ENCODE results near the gene MC4R. TPM values are rescaled to one million over a fixed set of nuclear protein-coding genes. Genes with fewer than 3 reads are reported as not detected.

The MC4R gene
- total and polyA plus RNA-seq, 10 of the 15 experiments (the other 5 are each of a cell fraction or from before 2014, with no cell fraction given): not detected

- SMC1A ChIA-PET (ENCODE audit: uncharacterized antibody, unreplicated experiment): no interaction called here
- FAIRE-seq: no peak
Measured at GRCh38 chr18:60406721-60407120, 34.1 kb upstream of the MC4R start.

GRCh38 chr18:60404486-60405085 lies 32.0 kb upstream of the MC4R start:
- intact Hi-C loops (cut with micrococcal nuclease; ENCODE audit: unreplicated experiment) (no loop called here), in situ Hi-C loops (cut with MboI) (no loop called here)
- ChIA-PET SMC1A (ENCODE audit: uncharacterized antibody, unreplicated experiment) (interaction anchor here (0.7 to 1.2 kb wide), 5 partner anchors 11 to 145 kb away, joined by 3 read pairs; no protein-coding TSS in a partner anchor), POLR2A (interaction anchor here (0.6 kb wide), 1 partner anchor 43 kb away, joined by 3 read pairs; no protein-coding TSS in a partner anchor), CTCF (interaction anchor here (0.7 to 1.4 kb wide), 2 partner anchors 10 to 32 kb away, joined by 3 read pairs; partner anchors contain the start of gene MC4R), RAD21 (ENCODE audit: unreplicated experiment) (interaction anchor here (1.0 kb wide), 1 partner anchor 581 kb away, joined by 3 read pairs; no protein-coding TSS in a partner anchor)
- H3K9me3 ChIP-seq (replicated peaks; ENCODE audit: control insufficient read depth, insufficient read depth, low read length): no peaks in the 10 kb centered on the region
- ATAC-seq (no peak), FAIRE-seq (no peak), DNase-seq (ENCODE audit: low read depth, low spot score) (no peak)
- H3K4me1 ChIP-seq (ENCODE audit: control insufficient read depth, insufficient read depth, low read length): no peaks in the 10 kb centered on the region
- H4K20me1 ChIP-seq (ENCODE audit: control insufficient read depth, insufficient read depth): no peaks in the 10 kb centered on the region
- TF ChIP-seq RBBP5 (conservative IDR thresholded peaks at IDR 0.05) (no peak), GATAD2B (conservative IDR thresholded peaks at IDR 0.05; ENCODE audit: low read depth) (no peak)
- H3K36me3 ChIP-seq (ENCODE audit: control insufficient read depth in 2 of 2, insufficient read depth in 2 of 2, low read length in 1 of 2): no peaks in the 10 kb centered on the region
- WGBS (ENCODE audit: insufficient coverage, insufficient replicate concordance, low lambda C conversion rate, missing lambda C conversion rate): 9% methylated on average over 6 of the region's 6 CpGs
- no peaks in the 10 kb centered on the region for H3K27me3 ChIP-seq (replicated peaks in 1 of 2; ENCODE audit: control insufficient read depth in 2 of 2, insufficient read depth in 2 of 2, low read length in 1 of 2)
- H3K4me2 ChIP-seq (ENCODE audit: control insufficient read depth, insufficient read depth): no peak overlapping the region
- no peak overlapping the region for H2AFZ ChIP-seq (ENCODE audit: control insufficient read depth, low read depth, low read length)
- no TSS peak for BruUV-seq (replicated peaks)
- H3K4me3 ChIP-seq: no peak overlapping the region
- H3K79me2 ChIP-seq (ENCODE audit: control insufficient read depth, insufficient read depth, low read length): no peaks in the 10 kb centered on the region
- H3K27ac ChIP-seq (ENCODE audit: control insufficient read depth, insufficient read depth): no peak overlapping the region
- no peak overlapping the region for H3K9ac ChIP-seq (ENCODE audit: control insufficient read depth, insufficient read depth, low read length)

More at GRCh38 chr18:60406721-60407120, 34.1 kb upstream of the MC4R start:
- ChIA-PET RAD21 (ENCODE audit: unreplicated experiment) (no interaction called here), CTCF (interaction anchor here (1.2 kb wide), 1 partner anchor 411 kb away, joined by 4 read pairs; no protein-coding TSS in a partner anchor), POLR2A (no interaction called here)
- Histone ChIP-seq H3K4me1 (ENCODE audit: control insufficient read depth, insufficient read depth, low read length) (no peaks in the 10 kb centered on the region), H3K27ac (ENCODE audit: control insufficient read depth, insufficient read depth) (no peak overlapping the region), H3K4me2 (ENCODE audit: control insufficient read depth, insufficient read depth) (no peak overlapping the region), H3K27me3 (replicated peaks in 1 of 2; ENCODE audit: control insufficient read depth in 2 of 2, insufficient read depth in 2 of 2, low read length in 1 of 2) (no peaks in the 10 kb centered on the region), H3K79me2 (ENCODE audit: control insufficient read depth, insufficient read depth, low read length) (no peaks in the 10 kb centered on the region), H3K9ac (ENCODE audit: control insufficient read depth, insufficient read depth, low read length) (no peak overlapping the region), H4K20me1 (ENCODE audit: control insufficient read depth, insufficient read depth) (no peaks in the 10 kb centered on the region), H3K4me3 (no peak overlapping the region), H3K36me3 (ENCODE audit: control insufficient read depth in 2 of 2, insufficient read depth in 2 of 2, low read length in 1 of 2) (no peaks in the 10 kb centered on the region), H3K9me3 (replicated peaks; ENCODE audit: control insufficient read depth, insufficient read depth, low read length) (no peaks in the 10 kb centered on the region), H2AFZ (ENCODE audit: control insufficient read depth, low read depth, low read length) (no peak overlapping the region)
- WGBS (ENCODE audit: insufficient coverage, insufficient replicate concordance, low lambda C conversion rate, missing lambda C conversion rate): 0% methylated on average over 2 of the region's 2 CpGs
- DNase-seq (ENCODE audit: low read depth, low spot score) (no peak), ATAC-seq (no peak)
- intact Hi-C loops (cut with micrococcal nuclease; ENCODE audit: unreplicated experiment): no loop called here
- no peak for TF ChIP-seq SRF (IDR thresholded peaks at IDR 0.05; ENCODE audit: low read depth in 2 of 2, low read length in 2 of 2)
- TF ChIP-seq RELA (IDR thresholded peaks at IDR 0.05; ENCODE audit: borderline replicate concordance, partially characterized antibody): no peak
- TF ChIP-seq ZNF274 (IDR thresholded peaks at IDR 0.05; ENCODE audit: insufficient read depth, insufficient read length): no peak
- TF ChIP-seq SREBF2 (IDR thresholded peaks at IDR 0.05; ENCODE audit: low read length): no peak
- in situ Hi-C loops (cut with MboI): no loop called here
- BruUV-seq (replicated peaks): no TSS peak

Measured in GM12878 (cell line).